Tibial artery (tissue), 4 donors: ENCODE results near the gene RXRA.

Source experiments
- DNase-seq, 2 donors: peaks; one replicate each; pipeline ENCODE4 v3.0.0-alpha.2; 2019
- H3K27ac ChIP-seq, 2 donors: fragments of 200-600 bp; sonication (generic) in 1 of 2; 1 replicate in 1 of 2; 2 replicates in 1 of 2; pipeline ENCODE4 v1.5.1; 2018 to 2019; ENCODE audit warnings: mild to moderate bottlenecking in 1 of 2
- H3K27me3 ChIP-seq, 2 donors: fragments of 200-600 bp; sonication (generic) in 1 of 2; one replicate each; pipeline versions ENCODE4 v1.5.1 to v1.6.0; 2016 to 2019
- H3K36me3 ChIP-seq, 3 donors: fragments of 200-600 bp; sonication (generic) in 2 of 3; one replicate each; pipeline ENCODE4 v1.5.1; 2016 to 2019; ENCODE audit warnings: mild to moderate bottlenecking in 2 of 3
- H3K4me1 ChIP-seq, 4 donors: fragments of 200-600 bp; sonication (generic) in 2 of 4; 1 replicate in 3 of 4; 2 replicates in 1 of 4; pipeline ENCODE4 v1.5.1; 2016 to 2019
- H3K4me3 ChIP-seq, 2 donors: fragments of 200-600 bp; sonication (generic) in 1 of 2; 1 replicate in 1 of 2; 2 replicates in 1 of 2; pipeline ENCODE4 v1.5.1; 2018 to 2019; ENCODE audit warnings: mild to moderate bottlenecking in 2 of 2
- H3K9me3 ChIP-seq, 3 donors: fragments of 200-600 bp; sonication (generic) in 1 of 3; one replicate each; pipeline ENCODE4 v1.5.1; 2016 to 2019
- intact Hi-C: fragments of 100-400 bp; cut with DNase I; formaldehyde crosslinking; loops from one replicate; pipeline ENCODE4 v1.15.0; 2023; ENCODE audit warnings: low total_unique reads
- TF ChIP-seq, protein P1 (sequence below), 2 experiments: fragments of 200-600 bp in 1 of 2; fragments of 450-650 bp in 1 of 2; IDR thresholded peaks; one replicate each; pipeline ENCODE4 v1.5.1; 2017 to 2019; ENCODE audit warnings: antibody characterized with exemption in 2 of 2, mild to moderate bottlenecking in 1 of 2, moderate library complexity in 1 of 2

Gene RXRA

DNA sequence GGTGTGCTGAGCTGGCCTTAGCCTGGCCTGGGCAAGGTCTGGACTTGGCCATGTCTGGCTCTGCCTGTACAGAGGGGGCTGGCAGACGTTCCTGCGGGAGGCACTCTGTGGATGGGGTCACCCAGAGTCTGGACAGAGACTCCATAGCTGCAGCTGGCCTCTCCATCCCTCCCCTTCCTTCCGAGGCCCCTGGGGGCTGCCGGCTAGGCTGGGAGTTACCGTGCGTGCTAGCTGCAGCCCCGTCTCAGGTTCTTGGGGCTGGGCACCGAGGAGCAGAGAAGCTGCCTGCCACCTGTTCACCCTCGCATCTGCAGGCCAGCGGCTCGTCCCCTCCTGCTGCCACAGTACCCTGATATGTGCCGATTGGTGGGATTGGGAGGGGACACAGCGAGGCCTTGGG, 63.4 kb downstream of the RXRA start:
- TF ChIP-seq, protein P1, sequence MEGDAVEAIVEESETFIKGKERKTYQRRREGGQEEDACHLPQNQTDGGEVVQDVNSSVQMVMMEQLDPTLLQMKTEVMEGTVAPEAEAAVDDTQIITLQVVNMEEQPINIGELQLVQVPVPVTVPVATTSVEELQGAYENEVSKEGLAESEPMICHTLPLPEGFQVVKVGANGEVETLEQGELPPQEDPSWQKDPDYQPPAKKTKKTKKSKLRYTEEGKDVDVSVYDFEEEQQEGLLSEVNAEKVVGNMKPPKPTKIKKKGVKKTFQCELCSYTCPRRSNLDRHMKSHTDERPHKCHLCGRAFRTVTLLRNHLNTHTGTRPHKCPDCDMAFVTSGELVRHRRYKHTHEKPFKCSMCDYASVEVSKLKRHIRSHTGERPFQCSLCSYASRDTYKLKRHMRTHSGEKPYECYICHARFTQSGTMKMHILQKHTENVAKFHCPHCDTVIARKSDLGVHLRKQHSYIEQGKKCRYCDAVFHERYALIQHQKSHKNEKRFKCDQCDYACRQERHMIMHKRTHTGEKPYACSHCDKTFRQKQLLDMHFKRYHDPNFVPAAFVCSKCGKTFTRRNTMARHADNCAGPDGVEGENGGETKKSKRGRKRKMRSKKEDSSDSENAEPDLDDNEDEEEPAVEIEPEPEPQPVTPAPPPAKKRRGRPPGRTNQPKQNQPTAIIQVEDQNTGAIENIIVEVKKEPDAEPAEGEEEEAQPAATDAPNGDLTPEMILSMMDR (IDR thresholded peaks at IDR 0.05), result no peak
- Histone ChIP-seq H3K9me3 (no peaks in the 10 kb centered on the region), H3K27me3 (no peaks in the 10 kb centered on the region), H3K36me3 (no peaks in the 10 kb centered on the region), H3K4me3 (no peak overlapping the region), H3K27ac (no peak overlapping the region), H3K4me1 (peaks cover 0 to 94% (median 70%) of the 10 kb centered on the region in 4 donors)
- DNase-seq, result no peak
- intact Hi-C loops, result no loop called here

DNA sequence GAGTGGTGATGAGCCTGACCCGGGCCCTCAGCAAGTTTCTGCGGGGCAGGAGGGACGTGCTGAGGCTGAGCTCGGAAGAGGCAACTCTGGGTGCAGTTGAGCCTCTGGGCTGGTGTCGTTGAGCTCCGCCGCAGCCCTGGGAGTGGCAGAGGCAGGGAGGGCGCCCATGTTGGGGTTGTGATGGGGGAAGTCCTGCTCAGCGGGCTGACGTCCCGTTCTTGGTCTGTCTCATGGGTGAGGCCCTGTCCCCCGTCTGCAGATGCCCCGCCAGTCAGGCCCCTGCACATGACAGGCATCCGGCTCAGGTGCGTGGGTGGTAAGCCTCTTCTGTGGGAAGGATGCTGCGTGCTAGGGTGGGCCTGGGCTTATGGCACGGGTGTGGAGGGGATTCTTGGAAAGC, 64.3 kb downstream of the RXRA start:
- H3K27me3 ChIP-seq, result no peaks in the 10 kb centered on the region
- no peaks in the 10 kb centered on the region for H3K36me3 ChIP-seq
- H3K27ac ChIP-seq, result no peak overlapping the region
- H3K9me3 ChIP-seq, result no peaks in the 10 kb centered on the region
- intact Hi-C loops, result no loop called here
- TF ChIP-seq, protein P1 (IDR thresholded peaks at IDR 0.05), result no peak
- no peak for DNase-seq
- no peak overlapping the region for H3K4me3 ChIP-seq
- peaks cover 0 to 94% (median 71%) of the 10 kb centered on the region in 4 donors for H3K4me1 ChIP-seq

DNA sequence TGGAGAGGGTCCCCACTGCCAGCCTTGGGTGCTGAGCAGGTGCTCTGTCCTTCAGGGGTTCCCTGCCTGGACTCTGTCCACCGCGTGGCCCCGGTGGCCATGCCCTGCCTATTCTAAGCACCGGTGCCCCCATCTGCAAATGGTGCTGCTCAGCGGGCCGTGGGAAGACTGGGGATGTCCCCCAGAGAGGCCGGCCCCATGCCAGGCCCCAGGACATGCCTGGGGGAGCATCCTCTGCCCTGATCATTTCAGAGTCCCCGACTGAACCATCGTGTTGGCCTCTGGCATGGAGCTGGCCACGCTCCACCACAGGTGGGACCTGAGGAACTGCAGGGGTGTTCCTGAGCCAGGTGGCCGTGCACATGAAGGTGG, 64.7 kb downstream of the RXRA start:
- H3K36me3 ChIP-seq, result no peaks in the 10 kb centered on the region
- no peak overlapping the region for H3K4me3 ChIP-seq
- H3K27me3 ChIP-seq, result no peaks in the 10 kb centered on the region
- no peak for DNase-seq
- TF ChIP-seq, protein P1 (IDR thresholded peaks at IDR 0.05), result no peak
- peaks cover 0 to 94% (median 71%) of the 10 kb centered on the region in 4 donors for H3K4me1 ChIP-seq
- intact Hi-C loops, result no loop called here
- H3K9me3 ChIP-seq, result no peaks in the 10 kb centered on the region
- no peak overlapping the region for H3K27ac ChIP-seq

DNA sequence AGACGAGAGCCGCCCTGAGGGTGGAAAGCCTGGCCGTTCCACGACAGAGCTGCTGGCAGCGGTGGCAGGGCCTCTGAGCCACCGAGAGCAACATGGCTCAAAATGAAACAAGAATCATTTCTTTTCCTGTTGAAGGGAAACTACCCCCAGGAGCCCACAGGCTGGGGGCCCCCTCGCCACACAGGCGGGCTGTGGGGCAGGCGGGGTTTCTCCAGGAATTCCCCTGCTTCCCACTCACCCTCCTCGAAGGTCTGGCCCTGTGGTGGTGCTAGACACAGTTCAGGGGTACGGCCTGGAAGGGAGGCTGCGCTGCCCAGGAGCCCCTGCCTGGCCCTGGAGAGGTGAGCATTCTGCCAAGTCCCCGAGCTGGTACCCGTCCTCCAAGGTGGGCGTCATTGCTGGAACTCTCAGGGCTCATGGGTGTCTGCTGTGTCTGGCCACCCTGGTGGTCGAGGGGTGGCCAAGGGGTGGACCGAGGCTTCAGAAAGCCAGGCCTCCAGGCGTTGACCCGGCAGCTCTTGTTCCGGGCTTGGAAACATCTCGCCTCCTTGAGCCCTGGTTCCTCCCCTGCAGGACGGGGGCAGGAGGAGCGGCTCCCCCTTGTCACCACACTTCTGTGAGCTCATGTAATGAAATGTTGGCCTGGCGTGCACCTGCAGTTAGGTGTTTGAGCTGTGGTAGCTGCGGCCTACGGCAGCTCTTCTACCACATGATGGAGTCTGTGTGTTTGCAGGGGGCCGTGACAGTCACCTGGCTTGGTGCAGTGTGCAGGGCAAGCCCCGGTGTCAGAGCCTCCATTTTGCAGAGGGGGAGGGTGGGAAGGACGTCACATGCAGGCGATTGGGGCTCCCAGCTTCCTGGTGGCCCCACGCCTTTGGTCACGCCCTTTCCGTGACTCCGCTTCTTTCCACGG, 65.3 kb downstream of the RXRA start:
- Histone ChIP-seq H3K4me1 (peaks cover 0 to 94% (median 71%) of the 10 kb centered on the region in 4 donors), H3K27me3 (no peaks in the 10 kb centered on the region), H3K36me3 (no peaks in the 10 kb centered on the region), H3K9me3 (no peaks in the 10 kb centered on the region), H3K27ac (no peak overlapping the region), H3K4me3 (no peak overlapping the region)
- no peak for DNase-seq
- TF ChIP-seq, protein P1 (IDR thresholded peaks at IDR 0.05), result no peak
- intact Hi-C loops, result no loop called here

DNA sequence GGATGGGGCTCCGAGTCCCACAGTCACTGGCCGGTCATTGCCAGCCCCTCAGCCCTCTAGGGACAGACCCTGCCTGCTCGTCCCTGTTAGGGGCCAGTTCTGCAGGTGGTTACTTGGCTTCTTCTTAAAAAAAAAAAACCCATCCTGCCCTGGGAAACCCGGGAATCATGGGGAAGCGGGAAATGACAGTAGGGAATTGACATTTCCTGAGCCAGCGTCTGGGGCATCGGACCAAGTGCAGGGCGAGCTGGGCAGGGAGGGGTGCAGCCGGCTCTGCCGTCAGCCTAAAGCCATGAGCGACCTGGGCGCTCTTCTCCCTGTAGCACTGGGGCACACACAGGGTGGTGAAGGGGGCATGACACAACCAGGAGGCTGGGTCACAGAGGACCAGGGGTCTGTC, 66.6 kb downstream of the RXRA start:
- Histone ChIP-seq H3K36me3 (no peaks in the 10 kb centered on the region), H3K4me1 (peaks cover 0 to 91% (median 69%) of the 10 kb centered on the region in 4 donors), H3K27me3 (no peaks in the 10 kb centered on the region), H3K27ac (no peak overlapping the region), H3K4me3 (no peak overlapping the region), H3K9me3 (no peaks in the 10 kb centered on the region)
- no peak for DNase-seq
- intact Hi-C loops, result no loop called here
- TF ChIP-seq, protein P1 (IDR thresholded peaks at IDR 0.05), result no peak
